22Rv1 (cell line): Measurements from ENCODE around the gene NELFE.
"Not testable (repeated sequence)": the region's sequence is repeated elsewhere in the genome, so short reads cannot be mapped to it uniquely, and the experiment has no call there.

Source experiments
- H3K27ac ChIP-seq: fragments of 450-650 bp; 2 replicates; pipeline ENCODE4 v1.5.1; 2017
- ZFX ChIP-seq: fragments of 450-650 bp; IDR thresholded peaks from 2 replicates; pipeline ENCODE4 v1.6.1; 2017; ENCODE audit warnings: antibody characterized with exemption, borderline replicate concordance
- TF ChIP-seq, protein P1 (sequence below): fragments of 450-650 bp; IDR thresholded peaks from 2 replicates; pipeline ENCODE4 v1.5.1; 2017; ENCODE audit warnings: mild to moderate bottlenecking

Gene NELFE

DNA sequence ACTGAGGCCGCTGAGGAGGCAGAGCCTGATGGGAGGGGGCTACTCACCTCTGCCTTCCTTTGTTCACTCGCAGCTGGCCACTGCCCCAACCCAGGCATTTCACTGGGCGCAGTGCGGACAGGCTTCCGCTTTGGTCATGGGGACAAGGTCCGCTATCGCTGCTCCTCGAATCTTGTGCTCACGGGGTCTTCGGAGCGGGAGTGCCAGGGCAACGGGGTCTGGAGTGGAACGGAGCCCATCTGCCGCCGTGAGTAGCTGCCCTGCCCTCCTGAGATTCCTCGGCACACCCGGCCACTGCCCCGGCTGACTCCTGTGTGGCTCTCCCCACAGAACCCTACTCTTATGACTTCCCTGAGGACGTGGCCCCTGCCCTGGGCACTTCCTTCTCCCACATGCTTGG, 25.2 kb downstream of the NELFE start:
- TF ChIP-seq, protein P1, sequence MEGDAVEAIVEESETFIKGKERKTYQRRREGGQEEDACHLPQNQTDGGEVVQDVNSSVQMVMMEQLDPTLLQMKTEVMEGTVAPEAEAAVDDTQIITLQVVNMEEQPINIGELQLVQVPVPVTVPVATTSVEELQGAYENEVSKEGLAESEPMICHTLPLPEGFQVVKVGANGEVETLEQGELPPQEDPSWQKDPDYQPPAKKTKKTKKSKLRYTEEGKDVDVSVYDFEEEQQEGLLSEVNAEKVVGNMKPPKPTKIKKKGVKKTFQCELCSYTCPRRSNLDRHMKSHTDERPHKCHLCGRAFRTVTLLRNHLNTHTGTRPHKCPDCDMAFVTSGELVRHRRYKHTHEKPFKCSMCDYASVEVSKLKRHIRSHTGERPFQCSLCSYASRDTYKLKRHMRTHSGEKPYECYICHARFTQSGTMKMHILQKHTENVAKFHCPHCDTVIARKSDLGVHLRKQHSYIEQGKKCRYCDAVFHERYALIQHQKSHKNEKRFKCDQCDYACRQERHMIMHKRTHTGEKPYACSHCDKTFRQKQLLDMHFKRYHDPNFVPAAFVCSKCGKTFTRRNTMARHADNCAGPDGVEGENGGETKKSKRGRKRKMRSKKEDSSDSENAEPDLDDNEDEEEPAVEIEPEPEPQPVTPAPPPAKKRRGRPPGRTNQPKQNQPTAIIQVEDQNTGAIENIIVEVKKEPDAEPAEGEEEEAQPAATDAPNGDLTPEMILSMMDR: no peak

DNA sequence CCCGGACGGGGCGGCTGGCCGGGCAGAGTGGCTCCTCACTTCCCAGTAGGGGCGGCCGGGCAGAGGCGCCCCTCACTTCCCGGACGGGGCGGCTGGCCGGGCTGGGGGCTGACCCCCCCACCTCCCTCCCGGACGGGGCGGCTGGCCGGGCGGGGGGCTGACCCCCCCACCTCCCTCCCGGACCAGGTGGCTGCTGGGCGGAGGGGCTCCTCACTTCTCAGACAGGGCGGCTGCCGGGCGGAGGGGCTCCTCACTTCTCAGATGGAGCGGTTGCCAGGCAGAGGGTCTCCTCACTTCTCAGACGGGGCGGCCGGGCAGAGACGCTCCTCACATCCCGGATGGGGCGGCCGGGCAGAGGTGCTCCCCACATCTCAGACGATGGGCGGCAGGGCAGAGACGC, 26.6 kb downstream of the NELFE start:
- not testable (repeated sequence) for H3K27ac ChIP-seq

More for the DNA sequence above, 25.2 kb downstream of the NELFE start:
- H3K27ac ChIP-seq: no peak overlapping the region

DNA sequence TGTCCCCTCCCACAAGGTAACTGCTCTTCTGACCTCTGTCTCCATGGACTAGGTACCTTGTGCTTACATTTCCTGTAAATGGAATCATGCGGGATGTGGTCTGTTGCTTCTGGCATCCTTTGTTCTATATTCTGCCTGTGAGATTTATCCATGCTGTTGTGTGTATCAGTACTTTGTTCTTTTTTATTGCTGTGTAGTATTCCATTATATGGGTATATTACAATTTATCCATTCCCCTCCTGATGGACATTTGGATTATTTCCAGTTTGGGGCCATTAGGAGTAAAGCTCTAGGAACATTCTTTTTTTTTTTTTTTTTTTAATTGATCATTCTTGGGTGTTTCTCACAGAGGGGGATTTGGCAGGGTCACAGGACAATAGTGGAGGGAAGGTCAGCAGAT, 27.8 kb downstream of the NELFE start:
- TF ChIP-seq, protein P1: no peak
- no peak for TF ChIP-seq ZFX
- no peak overlapping the region for H3K27ac ChIP-seq

GRCh38 chr6:31928672-31928939, 30.2 kb downstream of the NELFE start:
- H3K27ac ChIP-seq: no peak overlapping the region
- TF ChIP-seq ZFX: no peak
- TF ChIP-seq, protein P1: no peak

DNA sequence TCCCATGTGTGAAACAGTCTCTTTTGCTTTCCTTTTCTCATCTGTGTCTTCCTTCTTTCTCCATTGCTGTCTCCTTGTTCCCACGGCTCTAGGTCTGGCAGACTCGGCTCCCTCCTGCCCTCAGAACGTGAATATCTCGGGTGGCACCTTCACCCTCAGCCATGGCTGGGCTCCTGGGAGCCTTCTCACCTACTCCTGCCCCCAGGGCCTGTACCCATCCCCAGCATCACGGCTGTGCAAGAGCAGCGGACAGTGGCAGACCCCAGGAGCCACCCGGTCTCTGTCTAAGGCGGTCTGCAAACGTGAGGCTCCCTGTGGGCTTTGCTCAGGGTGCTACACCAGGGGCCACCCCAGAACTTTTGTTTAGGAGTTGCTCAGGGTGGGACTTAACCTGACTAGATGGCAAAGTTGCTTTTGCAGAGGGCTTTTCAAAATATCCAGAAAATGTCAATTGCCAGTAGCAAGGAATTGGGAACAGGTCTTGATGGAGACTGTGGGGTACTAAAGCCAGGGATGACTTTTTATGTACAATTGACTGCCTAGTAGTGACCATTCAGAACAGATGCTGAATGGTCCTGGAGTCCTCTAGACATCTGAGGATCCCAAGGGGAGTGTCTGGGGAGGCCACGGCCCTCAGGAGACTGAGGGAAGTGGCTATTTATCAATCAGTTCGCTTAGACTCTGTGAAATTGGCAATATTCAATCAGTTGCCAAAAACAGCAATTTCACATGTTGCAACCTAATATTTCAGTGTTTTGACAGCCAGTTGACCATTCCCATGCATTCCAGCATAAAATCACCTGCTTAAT, 30.7 kb downstream of the NELFE start:
- H3K27ac ChIP-seq: no peak overlapping the region
- TF ChIP-seq, protein P1: no peak
- no peak for TF ChIP-seq ZFX

GRCh38 chr6:31927242-31927862, 31.4 kb downstream of the NELFE start, which contains the start of gene C2:
TSS of gene C2 (plus strand) at chr6:31927717. CDS start at chr6:31927753, 36 bp downstream.
- TF ChIP-seq, protein P1: no peak
- no peak for TF ChIP-seq ZFX
- H3K27ac ChIP-seq: no peak within 1 kb of the TSS

GRCh38 chr6:31922942-31923341, 35.8 kb downstream of the NELFE start:
- TF ChIP-seq, protein P1: no peak
- H3K27ac ChIP-seq: no peak overlapping the region

GRCh38 chr6:31920811-31921210, 38.0 kb downstream of the NELFE start:
- TF ChIP-seq ZFX: no peak
- TF ChIP-seq, protein P1: no peak
- H3K27ac ChIP-seq: no peak overlapping the region
